Measurements from ENCODE around the gene MREG.
"Not testable (repeated sequence)": the region's sequence is repeated elsewhere in the genome, so short reads cannot be mapped to it uniquely, and the experiment has no call there.

MREG gene

DNA sequence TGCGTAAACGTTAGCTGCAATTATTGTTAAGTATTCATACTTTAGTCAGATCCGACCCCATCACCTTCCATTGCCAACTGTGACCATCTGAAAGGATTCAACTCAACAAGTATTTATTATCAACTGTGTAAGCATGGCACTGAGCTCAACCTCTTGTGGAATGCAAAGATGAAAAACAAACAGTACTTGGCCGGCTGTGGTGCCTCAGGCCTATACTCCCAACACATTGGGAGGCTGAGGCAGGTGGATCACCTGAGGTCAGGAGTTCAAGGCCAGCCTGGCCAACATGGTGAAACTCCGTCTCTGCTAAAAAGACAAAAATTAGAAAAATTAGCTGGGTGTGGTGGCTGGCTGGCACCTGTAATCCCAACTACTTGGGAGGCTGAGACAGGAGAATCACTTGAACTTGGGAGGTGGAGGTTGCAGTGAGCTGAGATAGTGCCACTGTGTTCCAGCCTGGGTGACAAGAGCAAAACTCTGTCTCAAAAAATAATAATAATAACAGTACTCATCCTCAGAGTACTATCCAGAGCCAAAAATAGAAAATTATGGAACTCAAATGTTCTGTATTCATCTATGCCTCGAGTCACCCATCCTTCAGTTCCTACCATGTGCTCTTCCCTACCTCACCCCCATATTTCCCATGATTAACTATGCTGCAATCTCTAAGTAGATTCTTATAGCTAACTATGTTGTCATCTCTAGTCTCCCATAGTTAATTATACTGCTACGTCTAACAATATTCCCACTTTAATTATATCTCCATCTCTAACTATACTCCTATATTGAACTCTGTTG is 8.6 kb upstream of the MREG start:
- no peak for DNase-seq (ENCODE audit: low read depth in 3 of 3)

DNA sequence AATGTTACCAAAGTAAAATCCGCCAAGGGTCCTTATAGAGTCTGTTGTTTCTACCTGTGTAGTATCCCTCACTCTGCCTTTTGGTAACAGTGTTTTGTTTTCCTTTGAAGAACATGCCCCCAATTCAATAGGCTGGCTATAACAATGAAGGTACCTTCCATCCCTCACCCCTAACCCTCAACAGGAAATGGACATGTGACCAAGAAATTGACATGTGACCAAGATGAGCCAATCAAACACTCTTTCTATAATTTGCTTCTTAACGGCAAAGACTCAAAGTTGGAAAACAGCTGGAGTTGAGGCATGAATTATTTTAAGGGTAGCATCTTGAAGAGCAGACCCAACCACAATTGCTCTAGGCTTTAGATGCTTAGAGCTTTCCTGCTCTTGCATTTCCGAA is 5.4 kb upstream of the MREG start:
- DNase-seq (ENCODE audit: low read depth in 3 of 3) = no peak

DNA sequence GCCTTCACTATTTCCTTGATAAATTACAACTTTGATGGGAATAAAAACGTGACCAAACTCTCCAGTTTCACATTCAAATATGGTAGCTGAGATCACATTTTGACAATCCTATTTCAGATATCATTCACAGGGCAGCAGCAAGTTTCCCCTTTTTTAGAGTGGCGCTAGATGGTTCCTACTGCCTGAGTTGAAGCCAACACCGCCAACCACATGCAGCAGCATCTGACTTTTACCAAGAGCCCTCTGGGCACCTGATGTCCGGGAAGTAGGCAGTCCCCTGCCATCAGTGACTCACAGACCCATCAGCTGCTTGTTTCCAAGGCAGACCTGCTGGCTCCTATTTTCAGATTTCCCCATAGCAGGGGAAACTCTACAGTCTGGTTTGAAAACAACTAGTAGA is 4.0 kb upstream of the MREG start:
- DNase-seq (ENCODE audit: low read depth in 3 of 3) = peak in 1 of 3 experiments; percentile 24

DNA sequence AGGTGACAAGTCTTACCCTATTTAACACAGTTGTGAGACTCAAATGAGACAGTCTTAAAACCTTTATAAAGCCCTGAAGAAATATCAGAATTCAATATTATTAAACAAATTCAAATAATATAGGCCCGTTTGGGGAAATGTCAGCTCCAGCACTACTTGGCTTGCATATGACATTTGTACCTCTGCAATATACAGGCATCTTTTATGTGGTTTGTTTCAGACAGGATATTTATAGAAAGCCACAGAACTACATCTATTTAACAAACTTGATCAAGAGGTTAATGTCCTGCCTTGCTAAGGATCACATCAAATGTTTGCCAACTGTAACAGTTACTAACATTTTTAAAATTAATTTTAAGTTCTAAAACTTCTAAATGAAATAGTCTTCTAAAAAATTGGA is 3.2 kb upstream of the MREG start:
- DNase-seq (ENCODE audit: low read depth in 3 of 3) = no peak

DNA sequence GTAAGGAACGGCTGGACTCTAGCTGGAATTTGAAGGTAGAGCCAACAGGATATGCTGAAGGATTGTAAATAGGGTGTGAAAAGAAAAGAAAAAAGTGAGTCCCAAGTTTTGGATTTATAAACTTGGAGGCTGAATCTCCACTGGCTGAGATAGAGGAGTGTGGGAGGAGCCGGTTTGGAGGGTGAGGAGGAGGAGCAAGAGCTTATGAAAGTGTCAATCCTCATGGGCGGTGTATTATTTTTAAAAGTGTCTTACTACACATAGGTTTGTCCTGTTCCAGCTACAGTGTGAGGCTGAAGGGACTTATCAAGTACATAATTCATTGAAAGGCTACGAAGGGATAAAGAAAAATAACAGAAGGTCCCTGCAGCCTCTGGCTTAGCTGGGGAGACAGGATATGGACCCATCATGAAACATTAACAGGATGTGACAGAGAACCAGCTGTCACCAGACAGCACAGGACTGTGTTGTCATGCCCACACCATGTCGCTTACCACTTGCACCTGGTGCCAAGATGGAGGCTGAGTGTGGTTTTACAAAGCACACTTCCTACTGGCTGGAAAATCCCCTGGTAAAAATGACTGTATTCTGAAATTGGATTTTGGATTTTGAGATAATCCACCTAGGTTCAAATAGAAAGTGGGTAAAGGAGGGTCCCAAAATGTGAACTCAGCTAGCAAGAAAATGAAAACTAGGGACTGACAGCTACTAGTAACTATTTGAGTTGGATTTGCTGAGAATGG is 2.5 kb upstream of the MREG start:
- peak in 1 of 3 experiments; percentile 40 for DNase-seq (ENCODE audit: low read depth in 3 of 3)

DNA sequence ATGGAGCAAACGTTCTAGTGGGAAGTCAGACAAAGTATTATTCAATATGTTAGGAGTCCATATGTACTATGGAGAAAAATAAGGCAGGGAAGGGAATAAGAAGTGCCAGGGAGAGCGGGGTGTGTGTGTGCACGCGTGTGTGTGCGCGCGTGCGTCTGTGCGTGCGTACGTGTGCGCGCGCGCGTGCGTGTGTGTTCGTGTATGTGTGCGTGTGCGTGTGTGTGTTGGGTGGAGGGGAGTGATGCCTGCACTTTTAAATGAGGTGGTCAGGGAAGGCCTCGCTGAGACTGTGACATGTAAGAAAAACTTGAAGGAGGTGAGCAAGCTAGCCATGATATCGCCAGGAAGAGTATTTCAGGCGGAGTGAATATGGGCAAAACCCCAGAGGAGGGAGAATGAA is 1.6 kb upstream of the MREG start:
- DNase-seq (ENCODE audit: low read depth in 3 of 3) = no peak

DNA sequence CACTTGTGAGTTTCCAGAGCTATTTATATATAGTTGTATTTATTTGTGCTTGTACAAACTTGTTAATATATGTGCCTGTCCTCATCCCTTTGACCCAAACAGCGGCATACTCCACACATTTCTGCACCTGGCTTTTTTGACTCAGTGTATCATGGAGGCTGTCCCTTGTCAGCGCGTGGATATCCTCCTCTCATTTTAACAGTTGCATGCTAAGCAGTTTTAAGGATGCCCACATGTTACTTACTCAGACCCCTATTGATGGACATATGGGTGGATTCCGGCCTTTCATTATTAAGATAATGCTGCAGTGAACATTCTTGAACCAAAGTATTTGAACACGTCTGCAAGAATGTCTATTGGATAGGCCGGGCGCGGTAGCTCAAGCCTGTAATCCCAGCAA is 655 bp upstream of the MREG start:
- no peak for DNase-seq (ENCODE audit: low read depth in 3 of 3)

DNA sequence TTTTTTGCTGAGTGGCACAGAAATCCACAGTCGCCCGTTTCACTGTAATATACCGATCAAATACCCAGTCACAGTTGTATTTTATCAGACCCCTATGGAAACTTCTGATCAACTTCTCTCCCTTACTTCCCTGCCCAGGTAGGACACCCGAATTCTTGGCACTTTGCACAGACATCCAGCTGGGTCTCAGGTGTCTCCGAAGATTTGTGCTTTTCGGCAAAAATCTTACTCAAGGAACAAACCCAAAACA is 596 bp downstream of the MREG start:
- no peak for DNase-seq (ENCODE audit: low read depth in 3 of 3)

DNA sequence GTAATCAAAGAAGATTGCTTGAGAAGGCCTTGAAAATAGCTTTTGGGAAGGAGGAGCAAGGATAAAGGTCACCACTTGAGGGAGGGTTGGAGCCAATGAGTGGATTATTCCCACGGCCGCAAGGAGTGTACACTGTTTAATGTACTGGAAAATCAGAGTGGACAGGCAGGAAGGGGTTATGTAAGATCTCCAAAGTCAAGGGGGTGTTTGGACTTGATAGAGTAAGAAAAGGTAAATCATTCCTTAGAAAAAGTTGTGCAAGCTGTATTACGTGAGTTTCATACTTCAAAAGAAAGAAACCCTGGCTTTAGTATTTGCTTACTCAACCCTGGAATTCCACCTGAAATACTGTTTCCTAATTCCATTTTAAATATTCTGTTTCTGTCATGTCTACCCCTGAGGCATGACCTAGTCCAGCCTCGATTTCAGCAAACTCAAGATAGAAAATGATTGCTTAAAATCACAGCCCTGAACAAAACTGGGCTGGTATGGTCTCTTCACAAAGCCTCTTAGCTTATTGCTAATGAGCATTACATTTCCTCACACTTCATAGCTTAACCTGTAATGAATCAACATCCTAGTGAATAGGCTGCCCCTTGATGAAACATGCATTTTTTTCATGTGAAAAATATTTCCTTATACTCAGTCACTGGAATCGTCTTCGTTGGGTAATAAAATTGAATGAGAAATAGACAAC is 1.1 kb downstream of the MREG start:
- no peak for DNase-seq (ENCODE audit: low read depth in 3 of 3)

DNA sequence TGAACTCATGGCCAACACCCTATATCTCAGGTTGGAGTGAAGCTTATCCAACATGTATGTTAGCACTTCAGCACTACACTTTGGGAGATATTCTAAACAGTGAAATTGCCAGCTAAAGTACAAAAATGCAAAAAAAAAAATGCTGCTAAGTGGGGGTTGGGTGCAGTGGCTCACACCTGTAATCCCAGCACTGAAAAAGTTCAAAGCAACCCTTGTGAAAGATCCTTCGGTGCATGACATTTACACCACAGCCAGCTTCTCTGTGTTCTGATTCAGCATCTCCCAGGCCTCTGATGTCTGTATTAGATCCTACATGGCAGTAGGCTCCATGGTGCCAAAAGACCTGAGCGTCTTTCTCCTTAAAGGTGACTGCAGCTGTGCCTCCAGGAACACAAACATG is 4.1 kb downstream of the MREG start:
- not testable (repeated sequence) for DNase-seq (ENCODE audit: low read depth in 3 of 3)

DNA sequence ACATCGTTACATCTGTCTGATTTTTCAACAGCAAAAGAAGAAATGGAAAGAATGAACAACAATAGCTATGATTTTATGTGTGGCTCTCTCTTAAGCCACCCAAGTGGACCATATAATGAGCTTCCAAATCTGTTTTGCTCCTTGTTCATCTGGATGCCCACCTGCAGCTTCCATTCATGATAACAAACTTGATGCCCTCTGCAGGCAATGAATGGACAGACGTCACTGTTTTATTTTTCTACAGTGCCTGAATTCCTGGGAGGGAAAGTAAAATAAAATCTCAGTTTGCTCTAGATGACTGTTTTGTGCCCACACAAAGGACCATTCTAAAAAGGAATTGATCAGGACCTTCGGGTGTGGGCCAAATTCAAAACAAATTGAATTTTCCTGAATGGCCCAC is 5.0 kb downstream of the MREG start:
- DNase-seq (ENCODE audit: low read depth in 3 of 3) = no peak

DNA sequence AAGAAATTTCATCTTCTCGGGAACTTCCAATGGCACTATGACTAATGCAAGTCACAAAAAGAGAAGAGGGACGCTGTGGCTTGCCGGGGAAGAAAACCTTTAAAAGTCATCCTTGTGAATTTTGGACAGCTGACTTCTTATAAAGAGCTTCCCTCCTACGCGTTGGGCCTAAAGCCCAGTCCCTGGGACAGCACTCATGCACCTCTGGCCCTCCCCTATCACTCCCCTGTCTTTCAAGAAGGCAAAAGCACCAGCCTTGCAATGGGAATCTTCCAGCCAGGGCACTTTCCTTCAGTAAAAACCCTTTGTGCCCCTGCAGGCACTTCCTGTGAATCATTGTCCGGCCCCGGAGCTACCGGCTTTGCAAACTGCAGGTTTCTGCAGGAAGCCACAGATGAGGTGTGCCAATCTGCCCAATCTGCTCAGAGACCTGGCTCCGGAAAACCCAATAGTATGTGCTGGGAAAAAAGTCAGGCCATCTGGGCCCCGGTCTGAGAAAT is 7.1 kb downstream of the MREG start:
- peak in 1 of 3 experiments; percentile 50 for DNase-seq (ENCODE audit: low read depth in 3 of 3)

DNA sequence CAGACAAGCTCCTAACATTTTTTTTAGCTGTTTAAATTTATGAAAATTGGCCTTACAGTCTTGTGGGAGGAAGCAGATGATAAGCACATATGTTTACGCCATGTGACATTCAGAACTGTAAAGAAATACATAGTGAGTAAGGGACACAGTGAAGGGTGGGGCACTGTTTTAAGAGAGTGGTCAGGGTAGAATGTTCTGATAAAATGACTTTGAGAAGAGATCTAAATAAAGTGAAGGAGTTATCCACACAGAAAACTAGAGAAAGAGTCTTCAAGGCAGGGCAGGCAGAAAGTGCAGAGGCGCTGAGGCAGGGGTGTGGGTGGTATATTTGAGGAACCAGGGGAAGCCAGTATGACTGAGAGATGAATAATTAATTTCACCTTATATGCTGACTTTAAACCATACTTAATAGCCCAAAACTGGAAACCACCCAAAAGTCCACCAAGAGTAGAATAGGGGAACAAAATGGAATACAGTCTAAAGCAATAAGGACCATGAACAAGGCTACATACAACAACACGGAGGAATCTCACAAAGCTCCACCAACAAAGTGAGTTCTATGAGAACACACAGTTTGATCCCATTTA is 8.6 kb downstream of the MREG start:
- no peak for DNase-seq (ENCODE audit: low read depth in 3 of 3)

DNA sequence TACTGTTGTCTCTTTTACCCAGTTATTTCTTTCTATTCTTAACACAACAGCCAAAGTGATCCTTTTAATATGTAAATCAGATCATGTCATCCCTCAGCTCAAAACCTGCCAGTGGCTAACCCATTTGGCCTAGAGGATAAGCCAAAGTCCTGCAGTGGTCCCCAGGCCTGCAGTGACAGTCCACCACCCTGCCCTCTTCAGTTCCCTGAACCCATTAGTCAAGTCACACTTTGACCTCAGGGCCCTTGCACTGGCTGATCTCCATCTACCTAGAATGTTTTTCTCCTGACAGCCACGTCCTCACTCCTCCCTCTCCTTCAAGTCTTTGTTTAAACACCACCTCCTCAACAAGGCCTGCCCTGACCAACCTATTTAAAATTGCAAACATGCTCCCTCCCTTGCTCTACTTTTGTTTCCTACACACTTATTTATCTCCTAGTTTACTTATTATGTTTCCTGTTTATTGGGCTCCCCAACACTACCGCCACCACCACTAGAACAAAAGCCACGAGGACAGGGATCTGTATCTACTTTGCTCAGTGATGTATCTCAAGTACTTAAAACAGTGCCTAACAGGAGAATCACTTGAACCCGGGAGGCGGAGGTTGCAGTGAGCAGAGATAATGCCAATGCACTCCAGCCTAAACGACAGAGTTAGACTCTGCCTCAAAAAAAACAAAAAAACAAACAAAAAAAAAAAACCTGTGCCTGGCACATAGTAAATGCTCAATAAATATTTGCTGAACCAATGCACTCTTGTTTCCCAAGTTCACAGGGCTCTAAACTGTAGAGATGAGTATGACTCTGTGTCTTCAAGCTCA is 9.3 kb downstream of the MREG start:
- DNase-seq (ENCODE audit: low read depth in 3 of 3) = no peak

DNA sequence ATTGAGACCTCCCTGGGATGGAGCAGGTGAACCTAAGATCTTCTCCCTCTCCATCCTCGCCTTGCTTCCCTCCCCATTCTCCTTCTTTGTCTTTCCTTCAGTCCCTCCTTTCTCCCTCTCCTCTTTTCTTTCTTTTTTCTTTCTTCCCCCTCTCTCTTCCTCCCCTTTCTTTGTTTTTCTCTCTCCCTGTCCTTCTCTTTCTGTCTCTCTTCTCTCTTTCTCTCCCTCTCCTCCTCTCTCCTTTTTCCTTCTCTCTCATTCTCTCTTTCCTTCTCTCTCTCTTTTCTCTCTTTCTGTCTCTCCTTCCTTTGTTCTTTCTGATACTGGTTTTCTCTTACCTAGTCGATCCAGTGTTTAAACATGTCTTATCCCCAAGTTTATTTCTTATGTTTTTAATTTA is 10.7 kb downstream of the MREG start:
- no peak for DNase-seq (ENCODE audit: low read depth in 3 of 3)

DNA sequence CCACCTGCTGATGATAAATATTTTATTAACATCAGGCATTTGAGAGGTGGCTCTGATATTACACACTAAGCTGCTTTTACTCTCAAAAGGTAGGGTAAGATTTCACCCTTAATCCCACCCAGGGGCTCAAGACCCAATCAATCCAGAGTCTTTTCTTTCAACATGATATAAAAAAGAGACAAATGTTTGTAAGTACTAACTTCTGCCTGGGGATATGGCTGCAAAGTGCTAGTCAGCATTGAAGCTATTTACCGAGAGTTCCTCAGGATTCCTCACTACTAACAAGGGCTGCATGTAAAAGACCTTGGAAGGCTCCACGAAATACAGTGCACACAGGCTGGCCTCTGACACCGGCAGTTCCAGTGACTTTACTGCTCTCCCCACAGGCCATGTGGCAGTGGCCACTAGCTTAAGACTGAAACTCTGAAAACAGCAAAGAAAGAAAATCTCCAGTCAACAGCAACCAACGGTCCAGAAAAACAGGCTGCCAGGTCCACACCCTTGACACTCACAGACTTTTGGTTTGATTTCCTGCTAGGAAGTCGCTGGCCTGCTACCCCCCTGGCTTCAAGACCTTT is 11.2 kb downstream of the MREG start:
- no peak for DNase-seq (ENCODE audit: low read depth in 3 of 3)

DNA sequence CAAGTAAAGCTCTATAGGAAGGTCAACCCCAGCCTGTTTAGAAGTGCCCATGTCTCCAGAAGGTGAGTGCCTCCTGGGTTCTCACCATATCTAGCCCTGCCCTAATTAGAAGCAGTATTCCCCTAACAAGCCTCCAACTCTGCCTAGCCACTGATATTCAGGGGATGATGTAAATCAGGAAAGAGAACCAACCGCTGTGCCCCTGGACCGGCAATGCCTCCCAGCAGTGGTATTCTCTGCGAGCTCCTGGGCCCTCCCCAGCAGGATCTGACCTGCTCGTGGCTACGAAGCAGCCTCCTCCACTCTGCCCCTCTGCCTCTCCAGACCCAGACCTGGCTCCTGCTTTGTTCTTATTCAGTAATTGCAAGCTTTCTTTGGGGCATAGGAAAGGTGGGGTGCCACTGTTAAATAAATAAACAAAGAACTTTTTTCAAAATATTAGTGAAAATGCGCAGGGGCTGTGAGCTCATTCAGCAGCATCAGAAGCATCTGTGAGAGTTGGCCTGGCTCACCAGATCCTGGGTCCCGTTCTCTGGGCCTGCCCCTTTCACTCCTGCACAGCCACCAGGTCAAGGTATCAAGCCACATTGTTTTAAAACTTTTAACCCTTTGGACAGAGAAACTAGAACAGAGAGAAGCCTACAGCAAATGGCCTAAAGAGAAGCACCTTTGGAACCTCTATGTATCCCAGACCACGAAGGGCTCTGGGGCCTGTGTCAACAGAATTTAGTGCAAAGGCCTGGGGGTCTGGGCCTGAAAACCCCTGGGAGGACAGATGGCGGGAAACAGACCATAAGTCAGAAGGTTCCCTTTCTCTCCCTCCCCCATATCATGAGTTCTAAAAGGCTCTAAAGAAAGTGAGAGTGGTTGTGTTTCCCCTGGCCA is 11.9 kb downstream of the MREG start:
- DNase-seq (ENCODE audit: low read depth in 3 of 3) = no peak

DNA sequence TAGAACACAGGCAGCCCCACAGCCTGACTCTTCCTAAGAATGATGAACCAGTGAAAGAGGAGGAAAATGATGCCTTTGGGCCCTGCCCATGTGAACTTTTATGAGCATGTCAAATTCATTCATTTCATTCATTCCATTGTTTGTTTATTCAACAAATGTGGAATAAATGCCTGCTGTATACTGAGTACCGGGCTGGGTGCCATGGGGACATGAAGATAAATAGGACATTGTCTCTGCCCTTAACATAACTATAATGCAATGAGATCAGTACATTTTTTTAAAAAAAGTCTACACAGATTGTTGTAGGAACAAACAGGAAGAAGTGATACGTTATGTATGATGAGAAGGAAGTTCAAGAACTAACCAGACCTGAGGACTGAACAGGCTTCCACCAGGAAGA is 14.7 kb downstream of the MREG start:
- no peak for DNase-seq (ENCODE audit: low read depth in 3 of 3)

DNA sequence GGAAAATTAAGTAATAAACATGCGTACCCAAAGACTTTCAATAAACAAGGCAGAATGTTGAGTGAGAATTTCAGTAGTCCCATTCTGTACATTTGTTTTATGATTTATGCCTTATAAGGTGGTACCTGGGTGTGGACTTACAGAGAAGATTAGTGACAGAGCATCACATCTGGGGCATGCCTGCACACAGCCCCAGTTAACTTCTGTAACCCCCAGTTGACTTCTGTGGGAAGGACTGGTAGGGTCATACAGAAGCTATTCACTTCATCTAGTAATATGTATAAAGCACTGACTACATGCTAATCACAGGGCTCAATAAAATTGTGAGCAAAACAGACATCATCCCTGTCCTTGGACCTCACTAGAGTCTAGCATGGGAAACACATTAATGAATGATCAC is 16.1 kb downstream of the MREG start:
- no peak for DNase-seq (ENCODE audit: low read depth in 3 of 3)

DNA sequence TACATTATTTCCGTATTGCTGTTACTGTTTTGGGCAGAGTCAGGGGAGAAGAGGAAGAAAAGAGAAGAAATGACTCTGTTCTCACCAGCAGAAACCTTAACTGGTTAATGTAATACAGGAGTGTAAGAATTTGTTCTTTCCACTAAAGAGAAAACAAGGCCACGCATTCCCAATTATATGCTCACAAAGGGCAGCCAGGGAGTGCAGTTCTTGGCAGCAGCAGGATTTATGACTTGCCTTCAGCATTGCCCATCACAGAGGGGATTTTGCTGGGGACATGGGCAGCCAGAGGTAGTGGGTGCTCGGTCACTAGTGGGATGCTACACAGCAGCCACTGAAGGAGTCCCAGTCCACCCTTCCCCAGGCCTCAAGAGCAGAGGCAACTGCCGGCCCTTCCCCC is 18.4 kb downstream of the MREG start:
- DNase-seq (ENCODE audit: low read depth in 3 of 3) = no peak
